HG02623 (cell line): Measurements from ENCODE around the gene CCNT1.
"Not testable (repeated sequence)": the region's sequence is repeated elsewhere in the genome, so short reads cannot be mapped to it uniquely, and the experiment has no call there.

Source experiments
- ATAC-seq: cut with Tn5 transposase; IDR thresholded peaks from one replicate; pipeline ENCODE4 v1.9.1; 2021; ENCODE audit warnings: moderate library complexity; ENCODE audit not compliant: unreplicated experiment

CCNT1 gene

DNA sequence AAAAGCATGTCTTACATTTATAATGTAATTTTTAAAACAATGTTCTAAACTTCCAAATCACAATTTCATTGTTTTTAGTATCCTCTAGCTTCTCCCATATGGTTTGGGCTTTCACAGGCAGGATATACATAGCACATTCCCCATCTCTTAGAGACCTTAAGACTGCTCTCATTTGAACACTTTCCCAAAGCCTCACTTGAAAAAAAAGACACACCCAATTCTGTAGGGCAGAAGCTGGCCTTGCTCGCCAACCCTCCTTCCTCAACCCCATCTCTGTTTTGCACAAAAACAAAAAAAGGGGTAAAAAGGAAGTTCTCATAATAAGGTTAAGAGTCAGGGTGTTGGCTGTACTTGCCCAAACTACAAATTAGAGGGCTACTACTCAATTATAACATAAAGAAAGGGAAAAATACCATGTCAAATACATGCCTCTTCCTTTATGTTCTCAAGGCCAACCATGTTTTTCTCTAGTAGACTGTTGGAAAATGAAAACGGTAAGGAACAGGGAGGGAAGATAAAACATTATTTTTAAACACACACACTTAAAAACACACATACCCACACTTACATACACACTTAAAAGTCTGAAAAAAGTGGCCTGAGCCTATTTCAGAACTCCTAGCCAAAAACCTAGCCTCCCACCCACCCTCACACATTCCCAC lies 24.6 kb downstream of the CCNT1 start:
- no peak for ATAC-seq

DNA sequence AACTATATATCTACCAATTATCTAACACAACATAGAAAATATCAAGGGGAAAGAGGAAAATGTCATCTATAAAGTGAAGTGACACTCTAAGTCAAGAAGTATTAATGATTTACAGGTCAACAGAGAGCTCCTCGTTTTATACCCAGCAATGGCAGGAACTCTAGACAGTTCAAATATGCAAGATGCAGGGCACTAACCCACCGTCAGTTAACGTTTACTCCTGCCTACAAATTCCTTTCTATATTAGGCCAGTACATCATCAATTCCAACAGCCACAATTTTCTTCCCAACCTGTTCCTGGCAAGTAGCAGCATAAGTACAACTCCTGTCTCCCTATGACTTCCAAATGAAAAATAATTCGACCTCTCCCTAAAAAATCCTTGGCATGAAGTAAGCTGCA lies 25.5 kb downstream of the CCNT1 start:
- no peak for ATAC-seq

DNA sequence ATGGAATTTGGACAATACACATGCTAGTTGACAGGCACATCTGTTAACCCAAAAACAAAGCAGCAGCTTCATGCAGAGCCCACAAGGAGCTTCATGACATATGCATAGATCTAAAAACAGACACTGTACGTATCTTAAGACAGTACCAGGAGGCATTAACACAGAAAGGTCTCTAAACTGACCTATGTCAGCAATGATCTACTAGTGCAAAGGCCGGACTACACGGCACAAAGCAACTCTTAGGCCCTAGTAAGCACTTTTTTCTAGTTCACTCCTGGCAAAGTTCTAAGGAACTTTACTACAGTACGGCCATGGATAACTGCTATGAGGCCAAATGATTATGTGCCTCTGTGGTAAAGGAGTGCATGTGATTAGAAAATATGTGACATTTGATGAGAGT lies 26.1 kb downstream of the CCNT1 start:
- ATAC-seq = no peak

DNA sequence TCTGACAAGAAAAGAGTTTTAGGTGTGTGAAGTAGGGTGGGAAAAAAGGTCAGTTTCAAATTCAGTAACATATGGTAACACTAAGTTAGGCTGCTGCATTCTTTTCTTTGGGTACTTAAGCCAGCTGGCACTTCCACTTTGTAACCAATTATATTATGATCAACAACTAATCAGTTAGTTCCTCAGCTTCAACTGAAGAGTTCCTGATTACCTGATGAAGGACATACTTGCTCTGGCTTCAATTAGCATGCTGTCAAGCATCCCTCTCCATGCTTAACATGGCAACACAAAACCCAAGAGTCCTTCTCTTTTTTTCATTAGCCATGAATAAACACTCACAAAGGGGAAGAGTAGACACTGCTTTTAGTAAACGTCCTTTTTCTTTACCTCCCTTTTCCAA lies 27.7 kb downstream of the CCNT1 start:
- no peak for ATAC-seq

DNA sequence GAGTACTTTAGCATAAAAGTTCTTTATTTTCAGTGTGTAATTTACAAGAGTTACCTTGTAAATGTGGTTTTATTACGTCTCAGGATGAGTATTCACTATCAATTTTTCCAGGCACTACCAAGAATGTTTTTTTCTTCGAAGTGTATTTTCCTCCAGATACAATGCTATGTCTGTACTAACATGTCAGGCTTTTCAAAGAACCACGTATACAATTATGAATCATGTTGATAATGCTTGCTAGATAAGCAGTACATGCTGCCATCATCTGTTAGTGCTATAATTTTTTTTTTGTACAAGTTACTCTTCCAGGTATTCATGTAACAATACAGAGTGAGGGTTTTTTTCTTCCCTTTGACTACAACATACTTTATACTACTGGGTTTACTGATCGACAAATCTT lies 28.9 kb downstream of the CCNT1 start:
- no peak for ATAC-seq

DNA sequence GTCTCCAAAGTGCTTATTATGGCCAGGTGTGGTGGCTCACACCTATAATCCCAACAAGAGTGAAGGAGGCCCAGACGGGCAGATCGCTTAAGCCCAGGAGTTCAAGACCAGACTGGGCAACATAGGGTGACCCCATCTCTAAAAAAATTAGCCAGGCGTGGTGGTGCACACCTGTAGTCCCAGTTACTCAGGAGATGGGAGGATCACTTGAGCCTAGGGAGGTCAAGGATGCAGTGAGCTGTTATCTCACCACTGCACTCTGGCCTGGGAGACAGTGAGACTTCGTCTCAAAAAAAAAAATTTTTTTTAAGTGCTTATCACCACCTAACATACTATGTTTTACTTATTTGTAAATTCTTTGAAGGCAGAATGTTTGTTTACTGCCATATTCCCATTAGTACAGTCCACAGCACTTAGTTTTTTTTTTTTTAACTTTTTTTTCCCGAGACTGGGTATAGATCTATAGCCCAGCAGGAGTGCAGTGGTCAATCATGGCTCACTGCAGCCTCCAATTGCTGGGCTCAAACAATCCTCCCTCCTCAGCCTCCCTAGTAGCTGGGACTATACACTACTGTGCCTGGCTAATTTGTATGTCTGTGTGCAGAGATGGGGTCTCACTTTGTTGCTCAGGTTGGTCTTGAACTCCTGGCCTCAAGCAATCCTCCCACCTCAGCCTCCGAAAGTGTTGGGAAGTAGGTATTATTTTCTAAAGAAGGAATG lies 29.7 kb downstream of the CCNT1 start:
- no peak for ATAC-seq

DNA sequence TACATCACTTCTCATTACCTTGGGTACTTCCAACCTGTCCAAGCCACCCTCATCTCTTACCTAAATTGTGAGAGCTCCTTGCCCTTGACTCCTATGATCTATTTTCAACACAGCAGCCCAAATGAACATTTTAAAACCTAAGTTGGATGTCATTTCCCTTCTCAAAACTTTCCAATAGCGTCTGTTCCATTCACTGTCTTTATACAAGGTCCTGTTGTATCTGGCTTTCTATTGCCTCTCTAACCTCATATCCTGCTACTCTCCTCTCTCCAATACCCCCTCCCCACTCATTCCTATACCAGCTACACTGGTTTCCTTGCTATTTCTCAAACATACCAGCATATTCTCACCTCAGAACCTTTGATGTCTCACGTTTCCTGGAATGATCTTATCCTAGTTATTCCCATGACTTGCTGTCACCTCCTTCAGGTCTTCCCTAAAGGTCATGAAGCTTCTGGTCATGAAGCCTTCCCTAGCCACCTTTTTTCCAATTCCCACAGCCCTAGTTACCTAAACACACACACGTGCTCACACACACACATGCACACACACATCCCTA lies 30.4 kb downstream of the CCNT1 start:
- ATAC-seq = no peak

DNA sequence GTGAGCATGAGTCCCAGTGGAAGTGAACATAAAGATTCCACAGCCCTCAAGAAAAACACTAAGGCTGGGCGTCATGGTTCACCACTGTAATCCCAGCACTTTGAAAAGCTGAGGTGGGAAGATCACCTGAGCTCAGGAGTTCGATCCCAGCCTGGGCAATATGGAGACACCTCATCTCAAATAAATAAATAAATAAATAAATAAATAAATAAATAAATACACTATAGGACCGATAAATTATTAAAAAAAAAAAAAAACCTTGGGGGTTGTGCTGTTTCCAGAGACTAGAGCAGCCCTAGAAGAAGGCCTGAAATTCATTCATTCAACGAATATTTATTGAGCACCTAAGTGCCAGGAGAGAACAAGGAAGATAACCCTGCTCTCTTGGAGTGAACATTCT lies 33.0 kb downstream of the CCNT1 start:
- no peak for ATAC-seq

DNA sequence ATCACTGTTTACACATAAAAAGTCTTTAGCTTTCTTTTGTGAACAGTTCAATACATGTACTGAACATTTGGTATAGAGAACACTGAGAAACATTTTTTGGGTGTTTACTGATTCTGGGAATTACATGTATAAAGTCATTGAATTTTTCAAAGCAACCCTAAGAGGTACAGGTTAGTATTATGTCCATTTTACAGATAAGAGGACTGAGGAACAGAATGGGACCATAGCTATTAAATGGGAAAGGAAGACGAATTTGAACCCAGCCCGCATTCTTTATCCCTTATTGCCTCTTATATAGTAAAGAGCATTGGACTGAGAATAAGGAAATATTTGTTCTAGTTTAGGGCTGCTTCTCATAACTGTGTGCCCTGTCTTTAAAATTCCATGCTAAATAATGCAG lies 33.6 kb downstream of the CCNT1 start:
- no peak for ATAC-seq

DNA sequence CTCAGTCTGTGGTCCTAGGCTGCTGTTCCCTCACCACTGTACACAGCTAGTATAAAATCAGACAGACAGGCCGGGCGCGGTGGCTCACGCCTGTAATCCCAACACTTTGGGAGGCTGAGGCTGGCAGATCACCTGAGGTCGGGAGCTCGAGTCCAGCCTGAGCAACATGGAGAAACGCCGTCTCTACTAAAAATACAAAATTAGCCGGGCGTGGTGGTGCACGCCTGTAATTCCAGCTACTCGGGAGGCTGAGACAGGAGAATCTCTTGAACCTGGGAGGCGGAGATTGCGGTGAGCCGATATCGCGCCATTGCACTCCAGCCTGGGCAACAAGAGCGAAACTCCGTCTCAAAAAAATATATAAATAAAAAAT lies 34.0 kb downstream of the CCNT1 start:
- ATAC-seq = not testable (repeated sequence)

DNA sequence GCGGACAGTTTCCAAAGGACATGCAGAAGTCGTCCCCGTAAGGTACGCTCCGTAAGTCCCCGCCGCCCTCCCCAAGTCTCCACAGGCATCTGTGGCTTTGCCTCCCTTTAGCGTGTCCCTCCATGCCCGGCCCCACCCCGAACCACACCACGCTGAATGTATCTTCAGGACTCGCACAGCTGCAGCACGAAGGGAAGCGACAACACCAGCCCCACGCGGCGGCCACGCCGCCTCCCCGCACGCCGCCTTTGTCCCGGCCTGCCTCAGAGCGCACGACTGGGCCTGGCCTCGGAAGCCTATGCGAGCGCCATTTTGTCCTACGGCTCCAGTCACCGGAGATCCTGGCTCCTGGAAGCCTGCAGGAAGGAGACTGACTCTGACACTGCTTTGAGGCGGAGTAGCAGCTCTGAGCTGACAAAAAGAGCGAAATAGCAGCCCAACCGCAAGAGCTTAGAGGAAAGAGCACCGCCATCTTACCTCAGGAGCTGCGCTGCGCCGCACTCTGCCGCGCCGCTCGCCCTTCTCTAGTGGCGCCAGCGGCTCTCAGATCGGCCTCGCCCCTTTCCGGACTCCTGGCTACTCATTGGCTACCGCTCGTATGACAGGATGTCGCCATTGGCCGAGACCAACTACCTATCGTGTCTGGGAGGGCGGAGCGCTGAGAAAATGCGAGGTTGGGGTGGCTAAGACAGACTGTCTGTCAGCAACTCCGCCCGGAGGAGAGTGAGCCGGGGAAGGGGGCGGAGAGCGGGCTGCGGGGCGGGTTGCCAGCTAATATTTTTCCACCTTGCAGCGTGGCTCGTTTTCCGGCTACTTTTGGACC lies 34.6 kb downstream of the CCNT1 start, which contains the start of gene KANSL2:
KANSL2 (minus strand) TSS at position 529 of the 823 bp plus-strand sequence. CDS start 606 bp downstream, outside the sequence.
- ATAC-seq = peak; percentile 96

DNA sequence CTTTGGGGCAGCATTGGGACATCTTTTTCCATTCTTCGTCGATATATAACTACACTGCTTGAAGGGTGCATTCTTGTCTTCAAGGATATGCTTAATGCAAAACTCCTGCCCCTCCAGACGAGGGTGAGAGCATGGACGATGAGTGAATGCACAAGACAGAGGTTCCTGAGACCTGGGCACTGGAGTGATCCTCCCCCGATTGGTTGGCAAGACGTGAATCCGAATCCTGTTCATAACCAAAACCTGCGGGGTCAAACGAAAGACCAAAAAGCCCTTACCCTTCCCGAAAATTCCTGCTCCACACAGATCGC lies 35.2 kb downstream of the CCNT1 start:
- no peak for ATAC-seq

DNA sequence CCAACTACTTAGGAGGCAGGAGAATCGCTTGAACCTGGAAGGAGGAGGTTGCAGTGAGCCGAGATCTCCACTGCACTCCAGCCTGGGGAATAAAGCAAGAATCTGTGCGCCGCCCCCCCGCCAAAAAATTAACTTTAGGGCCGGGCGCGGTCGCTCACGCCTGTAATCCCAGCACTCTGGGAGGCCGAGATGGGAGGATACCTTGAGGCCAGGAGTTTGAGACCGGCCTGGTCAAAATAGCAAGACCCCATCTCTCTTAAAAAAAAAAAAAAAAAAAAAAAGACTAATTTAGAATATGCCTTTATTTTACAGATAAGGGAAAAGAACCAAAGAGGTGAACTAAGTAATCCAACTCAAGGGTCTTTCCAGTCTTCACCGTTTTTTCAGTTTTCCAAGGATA lies 35.6 kb downstream of the CCNT1 start:
- ATAC-seq = no peak

DNA sequence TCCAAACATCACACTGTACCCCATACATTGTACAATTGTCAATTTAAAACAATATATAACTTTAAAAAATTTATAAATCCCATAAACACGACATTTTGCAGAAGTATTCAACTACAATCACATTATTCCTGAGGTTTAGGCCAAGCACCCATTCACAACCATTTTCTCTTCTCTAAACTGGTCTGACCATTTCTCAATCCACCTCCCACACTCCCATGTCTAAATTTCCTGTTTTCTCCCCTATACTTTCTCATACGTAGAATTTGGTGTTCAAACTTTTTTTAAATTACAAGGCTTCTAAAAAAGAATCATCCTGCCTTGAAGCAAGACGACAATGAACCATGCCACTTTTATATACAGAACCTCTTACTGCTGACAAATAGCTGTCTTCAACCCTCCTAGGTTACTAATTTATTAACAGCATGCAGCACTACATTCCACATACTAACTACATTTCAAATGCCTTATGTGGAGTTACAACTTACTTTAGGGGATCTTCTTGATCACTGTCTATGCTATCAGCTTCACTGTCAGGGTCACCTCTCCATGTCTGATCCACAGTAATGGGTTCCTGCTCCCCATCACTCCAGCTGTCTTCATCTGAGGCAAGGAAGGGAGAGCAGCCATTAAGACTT lies 37.8 kb downstream of the CCNT1 start:
- no peak for ATAC-seq

DNA sequence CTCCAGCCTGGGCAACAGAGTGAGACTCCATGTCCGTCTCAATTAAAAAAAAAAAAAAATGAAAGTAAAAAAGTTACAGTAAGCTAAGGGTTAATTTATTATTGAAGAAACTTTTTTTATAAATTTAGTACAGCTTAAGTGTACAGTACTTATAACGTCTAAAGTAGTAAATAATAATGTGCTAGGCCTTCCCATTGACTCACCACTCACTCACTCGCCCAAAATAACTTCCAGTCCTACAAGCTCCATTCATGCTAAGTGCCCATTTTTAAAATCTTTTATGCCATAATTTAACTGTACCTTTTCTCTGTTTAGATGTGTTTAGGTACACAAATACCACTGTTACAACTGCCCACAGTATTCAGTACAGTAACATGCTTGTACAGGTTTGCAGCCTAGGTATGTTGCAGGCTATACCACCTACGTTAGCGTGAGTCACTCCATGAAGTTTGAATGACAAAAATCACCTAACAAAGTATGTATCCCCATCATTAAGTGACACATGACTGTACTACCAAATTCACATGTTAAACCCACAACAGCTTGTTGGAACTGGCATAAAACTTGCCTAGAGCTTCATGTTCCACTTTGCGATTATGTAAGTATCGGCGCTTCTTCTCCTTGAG lies 45.2 kb downstream of the CCNT1 start:
- ATAC-seq = no peak

DNA sequence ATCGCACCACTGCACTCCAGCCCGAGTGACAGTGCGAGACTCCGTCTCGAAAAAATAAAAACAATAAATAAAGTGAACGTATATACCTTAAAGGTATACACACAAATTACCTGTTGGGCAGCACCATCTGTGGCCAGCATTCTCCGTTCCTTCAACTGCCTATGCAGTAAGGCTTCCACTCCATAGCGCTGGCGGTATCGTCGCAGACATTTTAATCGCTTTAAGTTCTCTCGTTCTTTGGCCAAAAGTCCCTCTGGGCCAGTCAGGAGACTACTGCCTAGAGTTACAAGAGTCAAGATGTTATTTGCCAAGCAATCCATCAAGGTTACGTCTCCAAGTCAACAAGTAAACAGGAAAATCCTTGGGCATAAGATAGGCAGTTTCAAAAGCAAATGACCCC lies 47.5 kb downstream of the CCNT1 start:
- ATAC-seq = no peak

DNA sequence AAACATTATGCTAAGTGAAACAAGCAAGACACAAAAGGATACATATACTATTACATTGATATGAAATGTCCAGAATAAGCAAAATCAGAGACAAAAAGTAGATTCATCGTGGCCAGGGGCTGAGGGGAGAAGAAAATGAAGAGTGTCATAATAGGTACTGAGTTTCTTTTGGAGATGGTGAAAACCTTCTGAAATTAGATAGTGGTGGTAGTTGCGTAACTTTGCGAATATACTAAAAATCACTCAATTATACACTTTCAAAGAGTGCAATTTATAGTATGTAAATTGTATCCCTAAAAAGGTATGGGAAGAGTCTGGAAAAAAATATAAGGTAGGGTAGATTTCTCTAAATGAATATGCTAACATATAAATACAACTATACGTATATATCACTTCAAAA lies 56.6 kb downstream of the CCNT1 start:
- ATAC-seq = no peak

DNA sequence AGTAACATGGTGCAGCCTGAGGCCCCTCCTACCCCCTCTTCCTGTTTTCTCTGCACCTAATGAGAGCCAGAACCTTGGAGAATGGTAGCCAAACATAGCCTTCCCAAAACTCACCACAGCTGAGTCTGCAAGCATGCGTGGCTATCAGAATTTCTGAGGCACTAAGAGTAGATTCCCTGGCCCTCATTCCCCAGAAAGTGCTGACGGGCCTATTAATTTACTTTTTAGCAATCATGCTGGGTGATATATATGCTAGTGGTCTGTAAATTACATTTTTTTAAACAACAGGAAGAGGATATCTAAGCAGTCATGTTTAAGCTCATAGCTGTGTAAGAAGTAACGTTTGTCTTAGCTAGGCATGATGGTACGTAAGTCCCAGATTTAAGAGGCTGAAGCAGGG lies 64.8 kb downstream of the CCNT1 start:
- ATAC-seq = no peak

DNA sequence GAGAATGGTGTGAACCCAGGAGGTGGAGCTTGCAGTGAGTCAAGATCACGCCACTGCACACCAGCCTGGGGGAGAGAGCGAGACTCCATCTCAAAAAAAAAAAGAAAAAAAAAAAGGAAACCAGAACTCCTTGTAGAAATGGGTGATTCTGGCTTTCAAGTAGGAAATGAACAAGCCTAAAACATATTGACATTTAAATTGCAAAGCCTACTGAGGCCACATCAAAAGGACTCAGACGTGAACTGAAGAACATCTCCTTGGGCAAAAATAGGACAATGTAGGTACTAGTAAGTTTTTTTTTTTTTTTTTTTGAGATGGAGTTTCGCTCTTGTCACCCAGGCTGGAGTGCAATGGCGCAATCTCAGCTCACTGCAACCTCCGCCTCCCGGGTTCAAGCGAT lies 71.2 kb downstream of the CCNT1 start:
- not testable (repeated sequence) for ATAC-seq

DNA sequence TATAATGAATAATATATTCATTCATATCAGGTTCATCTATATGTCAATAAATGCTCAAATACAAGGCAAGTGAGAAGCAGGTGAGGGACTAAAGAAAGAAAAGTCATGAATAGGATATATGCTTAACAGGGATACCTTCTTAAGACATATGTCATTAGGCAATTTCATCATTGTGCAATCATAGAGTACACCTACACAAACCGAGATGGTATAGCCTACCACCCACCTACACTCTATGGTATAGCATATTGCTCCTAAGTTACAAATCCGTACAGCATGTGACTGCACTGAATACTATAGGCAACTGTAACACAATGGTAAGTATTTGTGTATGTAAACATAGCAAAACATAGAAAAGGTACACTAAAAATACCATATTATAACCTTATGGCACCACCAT lies 73.5 kb downstream of the CCNT1 start:
- ATAC-seq = no peak
